T-cell (primary cell): Measurements from ENCODE around the gene AASS. TPM values are rescaled to one million over a fixed set of nuclear protein-coding genes. Genes with fewer than 3 reads are reported as not detected.
"Not testable (repeated sequence)": the region's sequence is repeated elsewhere in the genome, so short reads cannot be mapped to it uniquely, and the experiment has no call there.

Source experiments
- ATAC-seq, 4 experiments: fragments of 200-7000 bp in 3 of 4; fragments of 150-1000 bp in 1 of 4; cut with Tn5 transposase; replicated peaks in 1 of 4; 1 replicate in 3 of 4; 2 replicates in 1 of 4; pipeline ENCODE4 v1.10.0; 2021; ENCODE audit warnings: moderate library complexity in 3 of 4, mild to moderate bottlenecking in 2 of 4, moderate number of reproducible peaks in 1 of 4
- CTCF ChIA-PET, 2 donors: fragments of 300-600 bp; sonication (Branson Sonifier 250); formaldehyde crosslinking; loops; one replicate each; lab custom pipeline; 2022; ENCODE audit warnings: antibody characterized with exemption in 2 of 2; lab: Charles Lee
- POLR2A ChIA-PET, 2 donors: fragments of 300-600 bp; sonication (Branson Sonifier 250); formaldehyde crosslinking; loops; one replicate each; lab custom pipeline; 2022; ENCODE audit warnings: antibody characterized with exemption in 2 of 2; lab: Charles Lee
- DNase-seq, 35 experiments: peaks; one replicate each; pipeline versions ENCODE4 v3.0.0 to v3.0.0-alpha.2; 2013 to 2023
- H3K27ac ChIP-seq: one replicate; pipeline ENCODE4 v1.5.1; 2013; ENCODE audit warnings: low read length
- H3K27me3 ChIP-seq, 2 experiments: replicated peaks in 1 of 2; 1 replicate in 1 of 2; 2 replicates in 1 of 2; pipeline versions ENCODE4 v1.6.1 to v1.7.0; 2013; ENCODE audit warnings: low read length in 1 of 2, mixed read lengths in 1 of 2; ENCODE audit not compliant: control insufficient read depth in 2 of 2, insufficient read depth in 2 of 2; ENCODE audit errors: extremely low read depth in 1 of 2
- H3K36me3 ChIP-seq, 2 donors: 1 replicate in 1 of 2; 2 replicates in 1 of 2; pipeline versions ENCODE4 v1.6.1 to v1.7.0; 2013; ENCODE audit warnings: low read length in 1 of 2; ENCODE audit not compliant: control insufficient read depth in 2 of 2, insufficient read depth in 1 of 2; ENCODE audit errors: extremely low read depth in 1 of 2
- H3K4me1 ChIP-seq, 2 experiments: 1 replicate in 1 of 2; 2 replicates in 1 of 2; pipeline versions ENCODE4 v1.6.1 to v1.7.0; 2013; ENCODE audit warnings: low read length in 2 of 2, mixed read lengths in 1 of 2; ENCODE audit not compliant: insufficient read depth in 2 of 2, control insufficient read depth in 1 of 2; ENCODE audit errors: extremely low read depth in 1 of 2
- H3K4me3 ChIP-seq, 2 donors: 1 replicate in 1 of 2; 2 replicates in 1 of 2; pipeline versions ENCODE4 v1.5.1 to v1.7.0; 2013; ENCODE audit warnings: mild to moderate bottlenecking in 2 of 2, low read length in 1 of 2, moderate library complexity in 1 of 2; ENCODE audit not compliant: control insufficient read depth in 1 of 2; ENCODE audit errors: extremely low read depth in 1 of 2
- H3K9me3 ChIP-seq: 2 replicates; pipeline ENCODE4 v1.7.0; 2013
- H3K27ac Mint-ChIP-seq, 2 donors: one replicate each; pipeline ENCODE4 v1.8.0; 2020 to 2021; ENCODE audit warnings: mild to moderate bottlenecking in 2 of 2, mixed read lengths in 2 of 2
- H3K27me3 Mint-ChIP-seq, 2 donors: one replicate each; pipeline ENCODE4 v1.8.0; 2021 to 2022; ENCODE audit warnings: mixed read lengths in 2 of 2
- H3K36me3 Mint-ChIP-seq: one replicate; pipeline ENCODE4 v1.8.0; 2021; ENCODE audit warnings: mixed read lengths
- H3K4me1 Mint-ChIP-seq, 3 donors: one replicate each; pipeline ENCODE4 v1.8.0; 2020 to 2022; ENCODE audit warnings: mixed read lengths in 3 of 3, mild to moderate bottlenecking in 1 of 3
- H3K4me3 Mint-ChIP-seq, 3 donors: one replicate each; pipeline ENCODE4 v1.8.0; 2020 to 2022; ENCODE audit warnings: mild to moderate bottlenecking in 3 of 3, mixed read lengths in 3 of 3, moderate library complexity in 3 of 3
- H3K9me3 Mint-ChIP-seq, 3 donors: one replicate each; pipeline ENCODE4 v1.8.0; 2020 to 2022; ENCODE audit warnings: mixed read lengths in 3 of 3
- WGBS: methylation state at CpG from one replicate; pipeline ENCODE4 v1.1.5; 2013; ENCODE audit warnings: missing lambda C conversion rate; ENCODE audit not compliant: insufficient coverage; 5-methylcytosine and 5-hydroxymethylcytosine counted together
- total RNA-seq, 35 experiments: library from RNA in 6 of 35; stranded (reverse) in 6 of 35; fragments of 120-200 nt in 1 of 35; gene quantifications; one replicate each; pipeline versions ENCODE4 v1.2.1 to v1.2.4 and lab custom pipeline; 2013 to 2026

The AASS gene
- 1 to 10 TPM; 2.5 to 5.4 (median 3.3) TPM for total RNA-seq
- total RNA-seq (2013) = 6.3 TPM
- total RNA-seq (lab: John Stamatoyannopoulos, UW) = 0.84 to 31.5 (median 6.6) reads per million in 29 experiments

DNA sequence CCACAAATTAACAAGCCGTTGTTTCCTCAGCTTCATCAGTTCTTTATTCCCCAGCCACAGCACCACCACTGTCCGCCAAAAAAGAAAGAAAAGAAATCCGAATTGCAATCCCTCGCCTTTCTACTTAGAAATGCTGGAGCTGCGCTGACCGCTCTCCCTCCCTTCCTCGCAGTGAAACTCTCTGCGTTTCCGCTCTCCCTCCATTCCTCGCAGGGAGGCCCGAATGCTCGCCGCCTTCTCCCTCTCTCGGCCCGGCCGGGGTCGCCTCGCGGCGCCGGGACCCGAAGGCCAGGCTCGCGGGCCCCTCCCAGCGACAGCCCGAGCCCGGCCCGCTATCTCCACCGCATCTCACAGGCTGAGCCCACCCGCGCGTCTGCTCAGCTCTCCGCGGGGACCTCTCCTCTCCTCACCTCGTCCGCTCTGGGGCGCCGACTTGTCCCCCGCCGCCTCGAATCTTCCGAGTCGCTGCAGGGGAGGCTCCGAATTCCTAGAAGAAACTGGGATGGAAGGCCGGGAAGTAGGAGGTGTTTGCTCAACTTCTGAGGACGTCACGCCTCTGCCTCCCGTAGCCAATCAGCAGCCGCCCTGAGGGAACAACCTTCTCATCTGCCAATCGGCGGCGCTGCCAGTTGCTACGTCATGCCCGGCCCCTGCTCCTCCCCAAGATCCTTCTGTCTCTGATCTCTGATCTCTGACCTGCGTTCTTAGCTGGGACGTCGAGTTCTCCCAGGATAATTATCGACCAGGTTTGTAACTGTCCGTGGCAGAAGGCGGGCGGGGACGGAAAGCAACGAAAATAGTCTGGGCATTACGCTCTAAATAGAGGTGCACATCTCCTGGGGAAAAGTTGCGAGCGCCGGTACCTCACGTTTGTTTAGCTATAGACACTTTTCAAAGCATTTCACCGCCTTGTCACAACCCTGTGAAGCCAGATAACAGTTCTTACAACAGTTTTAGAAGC is at the start of gene AASS:
Gene AASS (minus strand): TSS at position 499 of the 961 bp plus-strand sequence. CDS start 10,523 bp downstream, outside the sequence.
- peaks cover 13 to 29% of the 10 kb centered on the region in 2 donors for H3K27me3 Mint-ChIP-seq
- ATAC-seq = peak; percentile 89 to 97 (median 93)
- peaks cover 12 to 21% (median 19%) of the 10 kb centered on the region in 3 donors for H3K4me1 Mint-ChIP-seq
- peak within 1 kb of the TSS; percentile 65 to 85 for H3K27ac Mint-ChIP-seq
- Histone ChIP-seq H3K27me3 (peaks cover 0 to 5% of the 10 kb centered on the region in 2 experiments), H3K4me1 (peaks cover 0 to 17% of the 10 kb centered on the region in 2 experiments), H3K9me3 (no peaks in the 10 kb centered on the region), H3K36me3 (no peaks in the 10 kb centered on the region), H3K4me3 (peak within 1 kb of the TSS; percentile 67 to 76), H3K27ac (peak within 1 kb of the TSS; percentile 52)
- H3K36me3 Mint-ChIP-seq = no peaks in the 10 kb centered on the region
- peak; percentile 37 to 88 (median 70) for DNase-seq
- 1% methylated on average over 50 of the region's 69 CpGs for WGBS
- ChIA-PET POLR2A (interaction anchor here (0.6 to 0.9 kb wide), 2 partner anchors 15 to 754 kb away, joined by 3 read pairs; no protein-coding TSS in a partner anchor), CTCF (interaction anchor here (0.7 to 1.6 kb wide), 2 partner anchors 51 to 1350 kb away, joined by 4 to 7 read pairs; no protein-coding TSS in a partner anchor)
- peak within 1 kb of the TSS; percentile 93 to 98 (median 95) for H3K4me3 Mint-ChIP-seq
- H3K9me3 Mint-ChIP-seq = no peaks in the 10 kb centered on the region

DNA sequence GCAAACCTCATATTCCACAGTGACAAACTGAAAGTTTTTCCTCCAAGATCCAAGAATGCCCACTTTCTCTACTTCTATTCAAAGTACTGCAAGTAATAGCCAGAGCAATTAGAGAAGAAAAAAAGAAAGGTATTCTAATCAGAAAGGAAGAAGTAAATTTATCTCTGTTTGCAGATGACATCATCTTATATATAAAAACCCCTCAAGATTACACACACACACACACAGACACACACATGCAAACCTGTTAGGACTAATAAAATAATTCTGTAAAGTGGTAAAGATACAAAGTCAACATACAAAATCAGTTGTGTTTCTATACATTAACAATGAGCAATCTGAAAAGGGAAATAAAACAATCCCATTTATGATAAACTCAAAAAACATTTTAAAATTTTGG is 44.7 kb upstream of the AASS start:
- Histone ChIP-seq H3K27ac (no peak overlapping the region), H3K36me3 (no peaks in the 10 kb centered on the region), H3K9me3 (no peaks in the 10 kb centered on the region), H3K27me3 (no peaks in the 10 kb centered on the region), H3K4me3 (no peak overlapping the region), H3K4me1 (no peaks in the 10 kb centered on the region)
- no peak for DNase-seq
- ATAC-seq = no peak
- H3K27me3 Mint-ChIP-seq = no peaks in the 10 kb centered on the region
- no peak overlapping the region for H3K27ac Mint-ChIP-seq
- no peaks in the 10 kb centered on the region for H3K36me3 Mint-ChIP-seq
- ChIA-PET POLR2A (no interaction called here), CTCF (no interaction called here)
- peaks cover 0 to 20% (median 4%) of the 10 kb centered on the region in 3 donors for H3K9me3 Mint-ChIP-seq
- H3K4me1 Mint-ChIP-seq = no peaks in the 10 kb centered on the region
- H3K4me3 Mint-ChIP-seq = no peak overlapping the region

- ChIA-PET POLR2A (no interaction called here), CTCF (no interaction called here)
- Mint-ChIP-seq H3K36me3 (no peaks in the 10 kb centered on the region), H3K27ac (no peak overlapping the region), H3K4me3 (no peak overlapping the region), H3K9me3 (peaks cover 0 to 3% (median 2%) of the 10 kb centered on the region in 3 donors), H3K4me1 (no peaks in the 10 kb centered on the region), H3K27me3 (peaks cover 9% of the 10 kb centered on the region in 2 donors)
- Histone ChIP-seq H3K4me3 (no peak overlapping the region), H3K9me3 (no peaks in the 10 kb centered on the region), H3K27ac (no peak overlapping the region), H3K27me3 (peaks cover 0 to 9% of the 10 kb centered on the region in 2 experiments), H3K36me3 (no peaks in the 10 kb centered on the region), H3K4me1 (no peaks in the 10 kb centered on the region)
- ATAC-seq = no peak
- WGBS = 57% methylated on average over 3 of the region's 3 CpGs
- DNase-seq = no peak
Observed at GRCh38 chr7:122183106-122183505, 39.1 kb upstream of the AASS start.

GRCh38 chr7:122182081-122182480 is 38.0 kb upstream of the AASS start:
- ATAC-seq = no peak
- Mint-ChIP-seq H3K27ac (no peak overlapping the region), H3K4me3 (no peak overlapping the region), H3K4me1 (no peaks in the 10 kb centered on the region), H3K36me3 (no peaks in the 10 kb centered on the region), H3K27me3 (peaks cover 9% of the 10 kb centered on the region in 2 donors), H3K9me3 (peaks cover 2 to 7% (median 2%) of the 10 kb centered on the region in 3 donors)
- no peaks in the 10 kb centered on the region for H3K4me1 ChIP-seq
- ChIA-PET POLR2A (no interaction called here), CTCF (no interaction called here)
- no CpG with 5 or more reads among the region's 1 CpG for WGBS
- H3K9me3 ChIP-seq = no peaks in the 10 kb centered on the region
- no peaks in the 10 kb centered on the region for H3K36me3 ChIP-seq
- H3K4me3 ChIP-seq = no peak overlapping the region
- H3K27me3 ChIP-seq = peaks cover 0 to 9% of the 10 kb centered on the region in 2 experiments
- no peak for DNase-seq
- no peak overlapping the region for H3K27ac ChIP-seq

DNA sequence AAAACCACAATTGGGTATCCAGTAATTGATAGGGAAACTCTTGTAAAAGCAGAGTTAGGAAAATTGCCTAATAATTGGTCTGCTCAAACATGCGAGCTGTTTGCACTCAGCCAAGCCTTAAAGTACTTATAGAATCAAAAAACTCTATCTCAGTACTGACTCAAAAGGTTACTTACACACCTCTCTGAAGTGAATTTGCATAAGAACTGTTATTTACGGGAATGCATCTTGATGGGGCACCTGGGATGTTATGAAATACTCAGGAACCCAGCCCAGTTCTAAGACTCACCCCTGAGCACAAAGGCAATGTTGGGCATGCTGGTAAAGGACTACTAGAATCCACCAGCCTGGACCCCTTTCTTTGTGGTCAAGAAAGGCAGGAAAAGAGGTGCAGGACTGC is 28.1 kb upstream of the AASS start:
- no CpG with 5 or more reads among the region's 2 CpGs for WGBS
- not testable (repeated sequence) for ATAC-seq

GRCh38 chr7:122166740-122167139 is 22.7 kb upstream of the AASS start:
- ChIA-PET CTCF (no interaction called here), POLR2A (no interaction called here)
- Mint-ChIP-seq H3K36me3 (no peaks in the 10 kb centered on the region), H3K9me3 (no peaks in the 10 kb centered on the region), H3K4me3 (no peak overlapping the region), H3K27ac (no peak overlapping the region), H3K4me1 (no peaks in the 10 kb centered on the region), H3K27me3 (no peaks in the 10 kb centered on the region)
- no peaks in the 10 kb centered on the region for H3K36me3 ChIP-seq
- H3K4me1 ChIP-seq = no peaks in the 10 kb centered on the region
- DNase-seq = no peak
- no CpG with 5 or more reads among the region's 1 CpG for WGBS
- no peaks in the 10 kb centered on the region for H3K9me3 ChIP-seq
- H3K27ac ChIP-seq = no peak overlapping the region
- ATAC-seq = no peak
- no peak overlapping the region for H3K4me3 ChIP-seq
- H3K27me3 ChIP-seq = no peaks in the 10 kb centered on the region

More for the DNA sequence above, 28.1 kb upstream of the AASS start:
- H3K27me3 Mint-ChIP-seq, H3K4me1 ChIP-seq, H3K36me3 Mint-ChIP-seq, H3K9me3 ChIP-seq, H3K4me3 Mint-ChIP-seq, CTCF ChIA-PET, H3K27ac Mint-ChIP-seq, H3K27me3 ChIP-seq, DNase-seq, H3K36me3 ChIP-seq, POLR2A ChIA-PET, H3K4me3 ChIP-seq, H3K9me3 Mint-ChIP-seq, H3K27ac ChIP-seq, H3K4me1 Mint-ChIP-seq: not testable (repeated sequence)
